A673 (cell line): Measurements from ENCODE around the gene DENND2C. TPM values are rescaled to one million over a fixed set of nuclear protein-coding genes. Genes with fewer than 3 reads are reported as not detected.
A peak's percentile ranks its signal among the peaks of the same experiment; 100 is the strongest.

Source experiments
- BruUV-seq: library from RNA; stranded (reverse); fragments of 400-500 nt; replicated peaks from 2 replicates; lab custom pipeline; 2021; lab: Mats Ljungman, UMichigan
- CTCF ChIA-PET: fragments of 300-600 bp; sonication (Branson Sonifier 250); formaldehyde crosslinking; loops from one replicate; lab custom pipeline; 2022; ENCODE audit warnings: antibody characterized with exemption; lab: Charles Lee
- POLR2A ChIA-PET: fragments of 300-600 bp; sonication (Branson Sonifier 250); formaldehyde crosslinking; loops from one replicate; lab custom pipeline; 2022; ENCODE audit warnings: antibody characterized with exemption; ENCODE audit not compliant: low non-redundant PET; lab: Charles Lee
- DNase-seq: peaks from one replicate; pipeline ENCODE4 v3.0.0-alpha.2; 2015; ENCODE audit warnings: low spot score
- H3K27ac ChIP-seq: fragments of 200-600 bp; sonication (generic); 2 replicates; pipeline ENCODE4 v1.5.1; 2016; ENCODE audit warnings: mixed run types, low read depth, mild to moderate bottlenecking, mixed read lengths, antibody characterized with exemption, low read length; ENCODE audit not compliant: poor library complexity, severe bottlenecking
- H3K27me3 ChIP-seq: fragments of 200-600 bp; sonication (generic); replicated peaks from 2 replicates; pipeline ENCODE4 v1.6.1; 2017; ENCODE audit warnings: mixed run types, low read depth, mild to moderate bottlenecking, mixed read lengths, antibody characterized with exemption, low read length; ENCODE audit not compliant: insufficient read depth, poor library complexity
- H3K36me3 ChIP-seq: fragments of 200-600 bp; sonication (generic); 2 replicates; pipeline ENCODE4 v1.6.1; 2016; ENCODE audit warnings: mixed run types, mild to moderate bottlenecking, mixed read lengths, antibody characterized with exemption, low read length; ENCODE audit not compliant: insufficient read depth, poor library complexity, severe bottlenecking
- H3K4me1 ChIP-seq: fragments of 200-600 bp; sonication (generic); 2 replicates; pipeline ENCODE4 v1.6.1; 2017; ENCODE audit warnings: mixed run types, mild to moderate bottlenecking, mixed read lengths, antibody characterized with exemption, low read length; ENCODE audit not compliant: insufficient read depth, poor library complexity, severe bottlenecking
- H3K4me3 ChIP-seq: fragments of 200-600 bp; sonication (generic); 2 replicates; pipeline ENCODE4 v1.5.1; 2016; ENCODE audit warnings: low read depth, mixed run types, mild to moderate bottlenecking, mixed read lengths, low read length; ENCODE audit not compliant: poor library complexity, severe bottlenecking
- H3K9me3 ChIP-seq: fragments of 200-600 bp; sonication (generic); 2 replicates; pipeline ENCODE4 v1.6.1; 2016; ENCODE audit warnings: mixed run types, low read depth, mild to moderate bottlenecking, mixed read lengths, antibody characterized with exemption, low read length; ENCODE audit not compliant: poor library complexity, severe bottlenecking
- EZH2 ChIP-seq: fragments of 200-600 bp; sonication (generic); IDR thresholded peaks from 2 replicates; pipeline ENCODE4 v1.6.1; 2017; ENCODE audit warnings: borderline replicate concordance, low read depth, mild to moderate bottlenecking, mixed read lengths, antibody characterized with exemption, low read length; ENCODE audit not compliant: poor library complexity, severe bottlenecking
- intact Hi-C: fragments of 100-400 bp; cut with micrococcal nuclease; formaldehyde crosslinking; loops from one replicate; pipeline ENCODE4 v1.10.0; 2022; ENCODE audit not compliant: unreplicated experiment
- total RNA-seq: library from RNA; stranded (reverse); gene quantifications from 2 replicates; pipeline ENCODE4 v1.2.3, GENCODE V29; 2021
- TF ChIP-seq, protein P1 (sequence below): fragments of 300-800, 200-600 bp; sonication (generic); conservative IDR thresholded peaks from 2 replicates; pipeline ENCODE4 v1.5.1; 2017; ENCODE audit warnings: low read depth, mild to moderate bottlenecking, antibody characterized with exemption, low read length, moderate library complexity, mixed read lengths

Gene DENND2C
- total RNA-seq, 1 experiment from 2014 or later, result 1.9 TPM

DNA sequence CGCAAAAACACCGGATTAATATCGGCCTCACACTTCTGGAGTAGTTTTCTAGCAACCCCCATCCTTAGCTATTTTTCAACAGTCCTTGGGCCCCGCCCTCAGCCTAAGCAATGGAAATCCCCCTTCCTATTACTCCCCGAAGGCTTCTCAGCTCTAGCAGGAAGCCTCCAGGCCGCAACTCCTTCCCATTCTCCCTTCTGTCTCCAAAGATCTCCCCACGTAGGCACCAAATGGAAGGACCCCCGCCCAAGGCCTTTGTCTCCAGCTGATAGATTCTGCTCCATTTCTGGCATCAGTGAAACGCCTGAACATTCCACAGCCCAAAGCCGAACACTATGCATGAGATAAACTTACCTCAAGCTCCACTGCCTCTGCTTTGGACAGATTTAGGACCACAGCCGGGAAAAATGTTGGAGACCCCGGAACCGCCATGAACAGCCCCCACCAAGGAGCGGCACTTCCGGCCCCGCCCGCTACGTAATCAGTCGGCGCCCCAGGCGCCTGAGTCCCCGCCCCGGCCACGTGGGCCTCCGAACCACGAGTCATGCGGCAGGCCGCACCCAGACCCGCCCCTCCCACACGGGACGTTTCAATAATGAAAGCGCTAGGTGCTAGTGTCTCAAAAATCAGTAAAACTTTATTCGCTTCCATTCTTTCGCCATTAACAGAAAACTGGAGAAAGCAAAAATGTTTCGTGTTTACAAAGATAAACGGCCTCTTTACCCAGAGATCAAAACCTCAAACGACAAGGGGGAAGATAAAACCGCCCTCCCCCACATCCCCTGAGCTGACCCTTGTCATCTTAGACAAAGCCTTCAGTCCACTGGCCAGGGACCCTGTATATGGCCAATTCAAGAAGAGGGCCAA lies 46.7 kb upstream of the DENND2C start, which contains the start of gene NRAS:
Gene NRAS (minus strand): TSS at position 468 of the 867 bp plus-strand sequence. CDS start 611 bp downstream, outside the sequence.
- no peaks in the 10 kb centered on the region for H3K27me3 ChIP-seq
- H3K36me3 ChIP-seq, result peaks cover 77% of the 10 kb centered on the region
- BruUV-seq, result no TSS peak
- H3K9me3 ChIP-seq, result no peaks in the 10 kb centered on the region
- intact Hi-C loops, result loop anchor here (5.0 kb wide), 1 partner anchor 369 kb away; no protein-coding TSS in a partner anchor
- peak within 1 kb of the TSS; percentile 95 for H3K4me3 ChIP-seq
- CTCF ChIA-PET, result no interaction called here
- peaks cover 7% of the 10 kb centered on the region for H3K4me1 ChIP-seq
- TF ChIP-seq EZH2, result no peak
- TF ChIP-seq, protein P1, sequence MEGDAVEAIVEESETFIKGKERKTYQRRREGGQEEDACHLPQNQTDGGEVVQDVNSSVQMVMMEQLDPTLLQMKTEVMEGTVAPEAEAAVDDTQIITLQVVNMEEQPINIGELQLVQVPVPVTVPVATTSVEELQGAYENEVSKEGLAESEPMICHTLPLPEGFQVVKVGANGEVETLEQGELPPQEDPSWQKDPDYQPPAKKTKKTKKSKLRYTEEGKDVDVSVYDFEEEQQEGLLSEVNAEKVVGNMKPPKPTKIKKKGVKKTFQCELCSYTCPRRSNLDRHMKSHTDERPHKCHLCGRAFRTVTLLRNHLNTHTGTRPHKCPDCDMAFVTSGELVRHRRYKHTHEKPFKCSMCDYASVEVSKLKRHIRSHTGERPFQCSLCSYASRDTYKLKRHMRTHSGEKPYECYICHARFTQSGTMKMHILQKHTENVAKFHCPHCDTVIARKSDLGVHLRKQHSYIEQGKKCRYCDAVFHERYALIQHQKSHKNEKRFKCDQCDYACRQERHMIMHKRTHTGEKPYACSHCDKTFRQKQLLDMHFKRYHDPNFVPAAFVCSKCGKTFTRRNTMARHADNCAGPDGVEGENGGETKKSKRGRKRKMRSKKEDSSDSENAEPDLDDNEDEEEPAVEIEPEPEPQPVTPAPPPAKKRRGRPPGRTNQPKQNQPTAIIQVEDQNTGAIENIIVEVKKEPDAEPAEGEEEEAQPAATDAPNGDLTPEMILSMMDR, result no peak
- H3K27ac ChIP-seq, result peak within 1 kb of the TSS; percentile 89
- POLR2A ChIA-PET, result no interaction called here
- peak; percentile 96 for DNase-seq

DNA sequence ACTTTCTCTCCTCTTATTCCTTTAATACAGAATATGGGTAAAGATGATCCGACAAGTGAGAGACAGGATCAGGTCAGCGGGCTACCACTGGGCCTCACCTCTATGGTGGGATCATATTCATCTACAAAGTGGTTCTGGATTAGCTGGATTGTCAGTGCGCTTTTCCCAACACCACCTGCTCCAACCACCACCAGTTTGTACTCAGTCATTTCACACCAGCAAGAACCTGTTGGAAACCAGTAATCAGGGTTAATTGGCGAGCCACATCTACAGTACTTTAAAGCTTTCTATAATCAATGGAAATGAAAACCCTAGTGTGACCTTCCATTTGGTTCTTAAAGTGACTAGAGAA lies 46.1 kb upstream of the DENND2C start:
- peak; percentile 6 for DNase-seq
- Histone ChIP-seq H3K27me3 (no peaks in the 10 kb centered on the region), H3K4me1 (peaks cover 7% of the 10 kb centered on the region), H3K36me3 (peaks cover 72% of the 10 kb centered on the region), H3K4me3 (peak overlapping the region; percentile 95), H3K9me3 (no peaks in the 10 kb centered on the region), H3K27ac (peak overlapping the region; percentile 89)
- CTCF ChIA-PET, result no interaction called here
- no peak for TF ChIP-seq EZH2
- TF ChIP-seq, protein P1, result no peak
- POLR2A ChIA-PET, result no interaction called here
- intact Hi-C loops, result loop anchor here (5.0 kb wide), 1 partner anchor 369 kb away; no protein-coding TSS in a partner anchor
- TSS peak; percentile 53 for BruUV-seq

DNA sequence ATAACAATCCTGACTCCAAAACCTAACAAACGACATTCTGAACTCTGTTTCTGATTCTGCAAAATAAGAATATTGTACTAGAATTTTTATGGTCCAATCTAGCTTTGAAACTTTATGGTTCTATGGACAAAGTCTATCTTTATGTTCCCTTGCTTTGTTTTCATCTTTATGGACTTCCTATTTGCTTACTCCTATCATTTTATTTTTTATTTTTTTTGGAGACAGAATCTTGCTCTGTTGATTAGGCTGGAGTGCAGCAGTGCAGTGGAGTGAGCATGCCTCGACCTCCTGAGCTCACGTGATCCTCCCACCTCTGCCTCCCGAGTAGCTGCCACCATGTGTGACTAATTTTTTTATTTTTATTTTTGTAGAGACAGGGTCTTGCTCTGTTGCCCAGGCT lies 43.1 kb upstream of the DENND2C start:
- H3K9me3 ChIP-seq, result no peaks in the 10 kb centered on the region
- no peak overlapping the region for H3K4me3 ChIP-seq
- no peak for TF ChIP-seq EZH2
- TF ChIP-seq, protein P1, result no peak
- DNase-seq, result no peak
- CTCF ChIA-PET, result no interaction called here
- H3K4me1 ChIP-seq, result peaks cover 7% of the 10 kb centered on the region
- intact Hi-C loops, result no loop called here
- no TSS peak for BruUV-seq
- H3K36me3 ChIP-seq, result peaks cover 60% of the 10 kb centered on the region
- POLR2A ChIA-PET, result interaction anchor here (0.5 to 0.7 kb wide), 2 partner anchors 35 to 702 kb away, joined by 4 to 5 read pairs; no protein-coding TSS in a partner anchor
- no peaks in the 10 kb centered on the region for H3K27me3 ChIP-seq
- no peak overlapping the region for H3K27ac ChIP-seq
